ENCODE data around the gene PPM1L.

The PPM1L gene

GRCh38 chr3:161016417-161017313 is 260.6 kb downstream of the PPM1L start:
- DNase-seq (ENCODE audit: low read depth, low spot score), result no peak
- TF ChIP-seq, protein P1, sequence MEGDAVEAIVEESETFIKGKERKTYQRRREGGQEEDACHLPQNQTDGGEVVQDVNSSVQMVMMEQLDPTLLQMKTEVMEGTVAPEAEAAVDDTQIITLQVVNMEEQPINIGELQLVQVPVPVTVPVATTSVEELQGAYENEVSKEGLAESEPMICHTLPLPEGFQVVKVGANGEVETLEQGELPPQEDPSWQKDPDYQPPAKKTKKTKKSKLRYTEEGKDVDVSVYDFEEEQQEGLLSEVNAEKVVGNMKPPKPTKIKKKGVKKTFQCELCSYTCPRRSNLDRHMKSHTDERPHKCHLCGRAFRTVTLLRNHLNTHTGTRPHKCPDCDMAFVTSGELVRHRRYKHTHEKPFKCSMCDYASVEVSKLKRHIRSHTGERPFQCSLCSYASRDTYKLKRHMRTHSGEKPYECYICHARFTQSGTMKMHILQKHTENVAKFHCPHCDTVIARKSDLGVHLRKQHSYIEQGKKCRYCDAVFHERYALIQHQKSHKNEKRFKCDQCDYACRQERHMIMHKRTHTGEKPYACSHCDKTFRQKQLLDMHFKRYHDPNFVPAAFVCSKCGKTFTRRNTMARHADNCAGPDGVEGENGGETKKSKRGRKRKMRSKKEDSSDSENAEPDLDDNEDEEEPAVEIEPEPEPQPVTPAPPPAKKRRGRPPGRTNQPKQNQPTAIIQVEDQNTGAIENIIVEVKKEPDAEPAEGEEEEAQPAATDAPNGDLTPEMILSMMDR (IDR thresholded peaks at IDR 0.05; ENCODE audit: low read depth, low read length), result no peak
- in situ Hi-C loops (cut with HindIII; ENCODE audit: low sequenced_read_pairs), result no loop called here
- H3K4me3 ChIP-seq (ENCODE audit: low read depth, low read length), result no peak overlapping the region

GRCh38 chr3:161017971-161018370 is 261.9 kb downstream of the PPM1L start:
- TF ChIP-seq, protein P1 (IDR thresholded peaks at IDR 0.05; ENCODE audit: low read depth, low read length), result no peak
- no peak overlapping the region for H3K4me3 ChIP-seq (ENCODE audit: low read depth, low read length)
- in situ Hi-C loops (cut with HindIII; ENCODE audit: low sequenced_read_pairs), result no loop called here
- DNase-seq (ENCODE audit: low read depth, low spot score), result no peak

DNA sequence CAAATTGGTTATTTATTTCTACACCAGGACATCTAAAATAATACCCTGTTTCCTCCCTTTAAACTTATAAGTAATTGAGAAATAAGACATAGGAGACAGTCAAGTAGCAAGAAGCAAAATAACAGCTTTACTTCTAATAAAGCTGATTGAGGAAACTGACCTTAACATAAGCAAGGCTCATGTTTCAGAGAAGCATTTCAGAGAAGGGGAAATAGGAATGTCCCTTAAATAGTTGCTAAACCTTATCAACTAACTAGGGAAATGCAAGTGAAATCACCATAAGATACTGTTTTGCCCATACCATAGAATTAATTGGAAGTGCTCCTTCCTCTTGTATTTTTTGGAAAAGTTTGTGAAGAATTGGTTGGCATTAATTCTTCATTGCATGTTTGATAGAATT is 264.2 kb downstream of the PPM1L start:
- in situ Hi-C loops (cut with HindIII; ENCODE audit: low sequenced_read_pairs), result no loop called here
- H3K4me3 ChIP-seq (ENCODE audit: low read depth, low read length), result no peak overlapping the region
- TF ChIP-seq, protein P1 (IDR thresholded peaks at IDR 0.05; ENCODE audit: low read depth, low read length), result no peak
- no peak for DNase-seq (ENCODE audit: low read depth, low spot score)

DNA sequence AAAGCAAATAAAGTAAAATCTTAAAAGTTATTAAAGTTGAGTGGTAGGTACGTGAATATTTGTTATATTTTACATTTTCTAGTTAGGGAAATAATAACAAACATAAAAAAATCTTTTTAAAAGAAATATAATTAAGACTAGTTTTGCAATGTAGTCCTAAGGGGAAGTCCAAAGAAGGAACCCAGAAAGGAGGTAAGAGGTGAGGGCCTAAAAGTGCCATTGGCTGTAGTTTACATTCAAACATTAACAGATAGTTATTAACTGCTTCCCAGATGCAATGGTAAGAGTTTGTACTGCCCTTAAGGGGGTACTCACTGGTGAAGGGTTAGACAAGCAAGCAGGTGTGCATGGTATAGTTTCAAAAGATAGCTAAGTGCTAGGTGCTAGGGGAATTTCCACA is 269.9 kb downstream of the PPM1L start:
- TF ChIP-seq, protein P1 (IDR thresholded peaks at IDR 0.05; ENCODE audit: low read depth, low read length), result no peak
- in situ Hi-C loops (cut with HindIII; ENCODE audit: low sequenced_read_pairs), result no loop called here
- H3K4me3 ChIP-seq (ENCODE audit: low read depth, low read length), result no peak overlapping the region
- no peak for DNase-seq (ENCODE audit: low read depth, low spot score)

DNA sequence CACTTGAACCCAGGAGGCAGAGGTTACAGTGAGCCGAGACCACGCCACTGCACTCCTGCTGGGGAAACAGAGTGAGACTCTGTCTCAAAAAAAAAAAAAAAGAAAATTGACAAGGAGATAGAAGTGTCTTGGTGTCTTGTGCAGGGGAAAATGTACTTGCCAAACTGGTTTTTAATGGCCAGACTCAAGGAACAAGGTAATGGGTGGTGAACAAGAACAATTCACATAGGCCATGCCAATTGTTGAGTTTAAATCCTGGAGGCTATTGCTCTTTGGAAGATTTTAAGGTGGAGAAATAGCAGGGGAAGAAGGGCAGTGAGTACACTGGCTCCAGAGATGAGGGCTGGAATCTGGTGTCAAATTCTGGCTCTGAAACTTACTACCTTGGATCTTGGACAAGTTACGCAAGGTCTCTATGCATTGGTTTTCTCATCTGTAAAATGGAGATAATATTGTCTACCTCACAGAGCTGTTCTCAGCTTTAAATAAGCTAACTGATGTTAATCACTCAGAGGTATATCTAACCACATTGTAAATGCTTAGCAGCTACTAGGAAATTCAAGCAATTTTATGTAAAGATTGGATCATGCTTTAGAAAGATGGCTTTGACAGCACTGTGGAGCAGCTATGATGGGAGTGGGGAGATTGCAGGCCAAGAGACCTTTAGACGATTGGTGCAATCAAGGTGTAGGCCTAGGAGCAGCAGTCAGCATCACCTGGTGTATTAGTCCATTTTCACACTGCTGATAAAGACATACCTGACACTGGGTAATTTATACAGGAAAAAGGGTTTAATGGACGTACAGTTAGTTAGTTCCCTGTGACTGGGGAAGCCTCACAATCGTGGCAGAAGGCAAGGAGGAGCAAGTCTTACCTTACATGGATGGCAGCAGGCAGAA is 270.8 kb downstream of the PPM1L start:
- no peak overlapping the region for H3K4me3 ChIP-seq (ENCODE audit: low read depth, low read length)
- in situ Hi-C loops (cut with HindIII; ENCODE audit: low sequenced_read_pairs), result no loop called here
- TF ChIP-seq, protein P1 (IDR thresholded peaks at IDR 0.05; ENCODE audit: low read depth, low read length), result no peak
- no peak for DNase-seq (ENCODE audit: low read depth, low spot score)

GRCh38 chr3:161028555-161029153 is 272.6 kb downstream of the PPM1L start:
- TF ChIP-seq, protein P1 (IDR thresholded peaks at IDR 0.05; ENCODE audit: low read depth, low read length), result no peak
- DNase-seq (ENCODE audit: low read depth, low spot score), result no peak
- H3K4me3 ChIP-seq (ENCODE audit: low read depth, low read length), result no peak overlapping the region
- in situ Hi-C loops (cut with HindIII; ENCODE audit: low sequenced_read_pairs), result no loop called here
